OCI-LY1 (cell line): ENCODE results near the gene MADD.

Source experiments
- H2AFZ ChIP-seq: fragments of 200-600 bp; sonication (generic), shearing (Covaris generic); 2 replicates; pipeline ENCODE4 v1.6.0; 2014; ENCODE audit warnings: antibody characterized with exemption, mild to moderate bottlenecking, low read length
- H3F3A ChIP-seq: fragments of 200-600 bp; sonication (generic), shearing (Covaris generic); 2 replicates; pipeline ENCODE4 v1.6.0; 2014; ENCODE audit warnings: mild to moderate bottlenecking, antibody characterized with exemption, low read length, moderate library complexity; ENCODE audit not compliant: insufficient read depth
- H3K27ac ChIP-seq: fragments of 200-600 bp; sonication (generic); 2 replicates; pipeline ENCODE4 v1.5.1; 2014; ENCODE audit warnings: low read length, mixed run types, mild to moderate bottlenecking, low read depth; ENCODE audit not compliant: poor library complexity, severe bottlenecking
- H3K27me3 ChIP-seq: fragments of 200-600 bp; sonication (generic); 2 replicates; pipeline ENCODE4 v1.6.0; 2014; ENCODE audit warnings: antibody characterized with exemption, mild to moderate bottlenecking, low read length, moderate library complexity; ENCODE audit not compliant: insufficient read depth
- H3K36me3 ChIP-seq: fragments of 200-600 bp; sonication (generic); 2 replicates; pipeline ENCODE4 v1.6.1; 2014; ENCODE audit warnings: mild to moderate bottlenecking, antibody characterized with exemption, low read length, moderate library complexity, mixed read lengths; ENCODE audit not compliant: insufficient read depth
- H3K4me1 ChIP-seq: fragments of 200-600 bp; sonication (generic); 2 replicates; pipeline ENCODE4 v1.5.1; 2014; ENCODE audit warnings: mild to moderate bottlenecking, low read length, moderate library complexity; ENCODE audit not compliant: insufficient read depth, severe bottlenecking
- H3K4me2 ChIP-seq: fragments of 200-600 bp; sonication (generic), shearing (Covaris generic); 2 replicates; pipeline ENCODE4 v1.6.1; 2014; ENCODE audit warnings: low read length
- H3K4me3 ChIP-seq: fragments of 200-600 bp; sonication (generic); 2 replicates; pipeline ENCODE4 v1.5.1; 2014; ENCODE audit warnings: low read length, low read depth, mild to moderate bottlenecking, mixed read lengths; ENCODE audit not compliant: poor library complexity, severe bottlenecking
- H3K79me2 ChIP-seq: fragments of 200-600 bp; shearing (Covaris generic); 2 replicates; pipeline ENCODE4 v1.6.1; 2016; ENCODE audit warnings: mixed run types, low read length, mixed read lengths; ENCODE audit not compliant: insufficient read depth
- H3K9ac ChIP-seq: fragments of 200-600 bp; sonication (generic), shearing (Covaris generic); 2 replicates; pipeline ENCODE4 v1.6.1; 2014; ENCODE audit warnings: mild to moderate bottlenecking, low read length, mixed read lengths
- H3K9me2 ChIP-seq: fragments of 200-600 bp; sonication (generic), shearing (Covaris generic); 2 replicates; pipeline ENCODE4 v1.6.1; 2014; ENCODE audit warnings: low read depth, mild to moderate bottlenecking, low read length, mixed read lengths
- H3K9me3 ChIP-seq: fragments of 200-600 bp; shearing (Covaris generic); 2 replicates; pipeline ENCODE4 v1.6.1; 2014; ENCODE audit warnings: low read length, mixed read lengths
- H4K20me1 ChIP-seq: fragments of 200-600 bp; sonication (generic), shearing (Covaris generic); 2 replicates; pipeline ENCODE4 v1.6.0; 2016; ENCODE audit warnings: mild to moderate bottlenecking, low read length; ENCODE audit not compliant: insufficient read depth
- EZH2 ChIP-seq: fragments of 200-600 bp; sonication (generic), shearing (Covaris generic); IDR thresholded peaks from 2 replicates; pipeline ENCODE4 v1.8.0; 2017; ENCODE audit warnings: borderline replicate concordance, mixed run types, mild to moderate bottlenecking, antibody characterized with exemption, low read length, moderate library complexity, mixed read lengths
- TF ChIP-seq, protein P1 (sequence below): fragments of 200-600 bp; sonication (generic), shearing (Covaris generic); IDR thresholded peaks from 2 replicates; pipeline ENCODE4 v1.5.1; 2017; ENCODE audit warnings: mild to moderate bottlenecking, antibody characterized with exemption, low read length, moderate library complexity, mixed read lengths

Gene MADD

DNA sequence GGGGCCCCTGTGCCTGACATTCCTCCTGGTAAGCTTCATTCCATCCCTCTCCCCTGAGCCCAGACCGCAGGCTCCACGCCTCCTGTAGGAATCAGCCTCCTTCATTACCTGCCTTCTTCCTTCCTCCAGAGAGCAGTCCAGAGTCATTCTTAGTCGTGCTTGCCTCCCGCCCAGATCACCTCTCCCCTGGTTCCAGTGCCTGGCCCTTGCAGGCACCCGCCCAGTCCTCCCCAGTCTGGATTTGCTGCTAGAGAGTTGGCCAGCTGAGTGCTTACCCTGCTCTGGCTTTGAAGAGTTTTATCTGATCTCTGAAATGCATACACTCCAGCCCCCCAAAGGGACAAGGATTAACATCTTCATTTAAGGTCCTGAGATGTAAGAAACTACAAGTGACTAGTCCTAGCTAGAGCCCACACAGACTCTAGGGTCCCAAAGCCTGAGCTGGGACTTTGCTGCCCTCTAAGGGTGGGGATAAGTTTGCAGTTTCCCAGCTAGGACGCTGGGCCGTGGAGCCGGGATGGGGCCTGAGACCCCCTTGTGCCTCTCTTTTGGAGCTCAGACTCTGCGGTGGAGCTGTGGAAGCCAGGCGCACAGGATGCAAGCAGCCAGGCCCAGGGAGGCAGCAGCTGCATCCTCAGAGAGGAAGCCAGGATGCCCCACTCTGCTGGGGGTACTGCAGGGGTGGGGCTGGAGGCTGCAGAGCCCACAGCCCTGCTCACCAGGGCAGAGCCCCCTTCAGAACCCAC lies 10.5 kb upstream of the MADD start:
- Histone ChIP-seq H3K4me1 (no peaks in the 10 kb centered on the region), H2AFZ (no peak overlapping the region), H3K9ac (no peak overlapping the region), H3K9me3 (no peaks in the 10 kb centered on the region), H3F3A (no peaks in the 10 kb centered on the region), H3K27me3 (peaks cover 4% of the 10 kb centered on the region; the same call in 1 of the 2 replicates), H3K4me2 (no peak overlapping the region), H3K79me2 (no peaks in the 10 kb centered on the region), H3K9me2 (no peaks in the 10 kb centered on the region), H4K20me1 (no peaks in the 10 kb centered on the region), H3K27ac (no peak overlapping the region), H3K4me3 (no peak overlapping the region), H3K36me3 (no peaks in the 10 kb centered on the region)
- TF ChIP-seq, protein P1, sequence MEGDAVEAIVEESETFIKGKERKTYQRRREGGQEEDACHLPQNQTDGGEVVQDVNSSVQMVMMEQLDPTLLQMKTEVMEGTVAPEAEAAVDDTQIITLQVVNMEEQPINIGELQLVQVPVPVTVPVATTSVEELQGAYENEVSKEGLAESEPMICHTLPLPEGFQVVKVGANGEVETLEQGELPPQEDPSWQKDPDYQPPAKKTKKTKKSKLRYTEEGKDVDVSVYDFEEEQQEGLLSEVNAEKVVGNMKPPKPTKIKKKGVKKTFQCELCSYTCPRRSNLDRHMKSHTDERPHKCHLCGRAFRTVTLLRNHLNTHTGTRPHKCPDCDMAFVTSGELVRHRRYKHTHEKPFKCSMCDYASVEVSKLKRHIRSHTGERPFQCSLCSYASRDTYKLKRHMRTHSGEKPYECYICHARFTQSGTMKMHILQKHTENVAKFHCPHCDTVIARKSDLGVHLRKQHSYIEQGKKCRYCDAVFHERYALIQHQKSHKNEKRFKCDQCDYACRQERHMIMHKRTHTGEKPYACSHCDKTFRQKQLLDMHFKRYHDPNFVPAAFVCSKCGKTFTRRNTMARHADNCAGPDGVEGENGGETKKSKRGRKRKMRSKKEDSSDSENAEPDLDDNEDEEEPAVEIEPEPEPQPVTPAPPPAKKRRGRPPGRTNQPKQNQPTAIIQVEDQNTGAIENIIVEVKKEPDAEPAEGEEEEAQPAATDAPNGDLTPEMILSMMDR = peak; percentile 86
- no peak for TF ChIP-seq EZH2

DNA sequence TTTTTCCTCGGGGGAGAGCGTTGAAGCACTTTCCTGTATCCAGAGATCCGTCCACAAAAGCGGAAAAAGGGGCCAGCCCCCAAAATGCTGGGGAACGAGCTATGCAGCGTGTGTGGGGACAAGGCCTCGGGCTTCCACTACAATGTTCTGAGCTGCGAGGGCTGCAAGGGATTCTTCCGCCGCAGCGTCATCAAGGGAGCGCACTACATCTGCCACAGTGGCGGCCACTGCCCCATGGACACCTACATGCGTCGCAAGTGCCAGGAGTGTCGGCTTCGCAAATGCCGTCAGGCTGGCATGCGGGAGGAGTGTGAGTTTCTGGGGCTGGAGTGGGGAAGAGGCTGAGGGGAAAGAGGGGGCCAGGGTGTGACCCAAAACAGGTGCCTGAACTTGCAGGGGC lies 9.6 kb upstream of the MADD start:
- Histone ChIP-seq H3K4me3 (no peak overlapping the region), H3K9me2 (no peaks in the 10 kb centered on the region), H3K27me3 (peaks cover 4% of the 10 kb centered on the region; the same call in 1 of the 2 replicates), H2AFZ (no peak overlapping the region), H4K20me1 (no peaks in the 10 kb centered on the region), H3K79me2 (no peaks in the 10 kb centered on the region), H3K36me3 (no peaks in the 10 kb centered on the region), H3K27ac (no peak overlapping the region), H3K9ac (no peak overlapping the region), H3K4me1 (peaks cover 2% of the 10 kb centered on the region), H3K4me2 (no peak overlapping the region), H3F3A (no peaks in the 10 kb centered on the region), H3K9me3 (no peaks in the 10 kb centered on the region)
- no peak for TF ChIP-seq EZH2
- TF ChIP-seq, protein P1 = no peak

DNA sequence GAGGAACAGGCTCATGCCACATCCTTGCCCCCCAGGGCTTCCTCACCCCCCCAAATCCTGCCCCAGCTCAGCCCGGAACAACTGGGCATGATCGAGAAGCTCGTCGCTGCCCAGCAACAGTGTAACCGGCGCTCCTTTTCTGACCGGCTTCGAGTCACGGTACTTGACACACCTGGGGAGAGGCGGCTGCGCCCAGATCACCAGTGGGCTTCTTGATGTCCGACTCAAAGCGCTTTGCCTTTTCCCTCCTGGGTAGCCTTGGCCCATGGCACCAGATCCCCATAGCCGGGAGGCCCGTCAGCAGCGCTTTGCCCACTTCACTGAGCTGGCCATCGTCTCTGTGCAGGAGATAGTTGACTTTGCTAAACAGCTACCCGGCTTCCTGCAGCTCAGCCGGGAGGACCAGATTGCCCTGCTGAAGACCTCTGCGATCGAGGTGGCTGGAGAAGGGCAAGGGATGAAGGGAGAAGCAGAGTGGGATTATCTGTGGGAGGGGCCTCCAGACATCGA lies 8.6 kb upstream of the MADD start:
- no peak overlapping the region for H3K4me2 ChIP-seq
- H3F3A ChIP-seq = no peaks in the 10 kb centered on the region
- TF ChIP-seq, protein P1 = no peak
- no peak for TF ChIP-seq EZH2
- no peak overlapping the region for H3K9ac ChIP-seq
- H3K4me1 ChIP-seq = peaks cover 10% of the 10 kb centered on the region
- no peak overlapping the region for H3K27ac ChIP-seq
- H3K27me3 ChIP-seq = peaks cover 4% of the 10 kb centered on the region; the same call in 1 of the 2 replicates
- H2AFZ ChIP-seq = no peak overlapping the region
- H3K36me3 ChIP-seq = no peaks in the 10 kb centered on the region
- no peaks in the 10 kb centered on the region for H3K79me2 ChIP-seq
- H3K9me2 ChIP-seq = no peaks in the 10 kb centered on the region
- H3K4me3 ChIP-seq = no peak overlapping the region
- H3K9me3 ChIP-seq = no peaks in the 10 kb centered on the region
- H4K20me1 ChIP-seq = no peaks in the 10 kb centered on the region
